Body of pancreas (tissue), 4 donors: ENCODE data around the gene HSF2BP. TPM values are rescaled to one million over a fixed set of nuclear protein-coding genes. Genes with fewer than 3 reads are reported as not detected.

Source experiments
- ATAC-seq: fragments of 150-250 bp; one replicate; pipeline ENCODE4 v1.9.1; 2016
- DNase-seq, 4 donors: peaks; one replicate each; pipeline ENCODE4 v3.0.0-alpha.2; 2019
- H3K27ac ChIP-seq, 4 donors: fragments of 200-600 bp; sonication (generic); 1 replicate in 3 of 4; 2 replicates in 1 of 4; pipeline versions ENCODE4 v1.5.1 to v1.6.1; 2016 to 2019; ENCODE audit warnings: mild to moderate bottlenecking in 1 of 4, mixed read lengths in 1 of 4, moderate library complexity in 1 of 4
- H3K27me3 ChIP-seq, 2 donors: fragments of 200-600 bp; sonication (generic); one replicate each; pipeline ENCODE4 v1.6.0; 2016; ENCODE audit warnings: mild to moderate bottlenecking in 1 of 2
- H3K36me3 ChIP-seq, 2 donors: fragments of 200-600 bp; sonication (generic); replicated peaks in 1 of 2; 2 replicates each; pipeline ENCODE4 v1.5.1; 2016; ENCODE audit warnings: low read depth in 2 of 2; ENCODE audit not compliant: insufficient read depth in 1 of 2
- H3K4me1 ChIP-seq: fragments of 200-600 bp; sonication (generic); one replicate; pipeline ENCODE4 v1.6.0; 2016
- H3K4me3 ChIP-seq, 2 donors: fragments of 200-600 bp; sonication (generic); 1 replicate in 1 of 2; 2 replicates in 1 of 2; pipeline ENCODE4 v1.5.1; 2016 to 2019
- H3K9me3 ChIP-seq, 3 donors: fragments of 200-600 bp; sonication (generic); 1 replicate in 2 of 3; 2 replicates in 1 of 3; pipeline ENCODE4 v1.5.1; 2016
- CTCF ChIP-seq, 7 experiments: fragments of 450-650 bp in 4 of 7; fragments of 200-600 bp in 3 of 7; sonication (generic) in 3 of 7; IDR thresholded peaks; one replicate each; pipeline ENCODE4 v1.5.1; 2016 to 2019; ENCODE audit warnings: antibody characterized with exemption in 7 of 7
- POLR2A ChIP-seq, 3 donors: fragments of 450-650 bp; IDR thresholded peaks; one replicate each; pipeline ENCODE4 v1.6.1; 2016; ENCODE audit warnings: antibody characterized with exemption in 3 of 3, mild to moderate bottlenecking in 2 of 3
- WGBS, 2 donors: methylation state at CpG; one replicate each; pipeline ENCODE4 v1.1.5; 2017; 5-methylcytosine and 5-hydroxymethylcytosine counted together
- intact Hi-C: fragments of 100-400 bp; cut with DNase I; formaldehyde crosslinking; loops from one replicate; pipeline ENCODE4 v1.15.1; 2023
- total RNA-seq, 2 donors: library from RNA; depleted of rRNA; stranded (reverse); fragments of >200 nt; gene quantifications; one replicate each; pipeline ENCODE4 v1.1.0, GENCODE V29; 2016

Gene HSF2BP
- 1 to 10 TPM; 3.1 to 4.3 TPM for total RNA-seq

GRCh38 chr21:43659136-43660000, at the start of gene HSF2BP, which contains the start of gene RRP1B:
Gene HSF2BP, minus strand, starts transcription at chr21:43659488. Its CDS starts 1,392 bp downstream, at chr21:43658096.
Gene RRP1B, plus strand, starts transcription at chr21:43659560. Its CDS starts 105 bp downstream, at chr21:43659665.
- Histone ChIP-seq H3K27ac (peak within 1 kb of the TSS; percentile 46 to 90 (median 81)), H3K4me1 (peaks cover 21% of the 10 kb centered on the region), H3K4me3 (peak within 1 kb of the TSS; percentile 74 to 78), H3K27me3 (no peaks in the 10 kb centered on the region), H3K9me3 (no peaks in the 10 kb centered on the region), H3K36me3 (no peaks in the 10 kb centered on the region)
- 3 to 31% methylated on average over 13 to 92 of the region's 92 CpGs for WGBS, 2 donors
- DNase-seq = peak; percentile 85 to 88 (median 86)
- peak; percentile 63 to 83 (median 67) for TF ChIP-seq POLR2A (IDR thresholded peaks at IDR 0.05)
- TF ChIP-seq CTCF (IDR thresholded peaks at IDR 0.05) = peak in 4 of 7 experiments; percentile 27 to 56 (median 41)
- intact Hi-C loops = no loop called here
- peak; percentile 97 for ATAC-seq

- TF ChIP-seq CTCF (IDR thresholded peaks at IDR 0.05) = no peak
- TF ChIP-seq POLR2A (IDR thresholded peaks at IDR 0.05) = no peak
- peaks cover 16% of the 10 kb centered on the region for H3K4me1 ChIP-seq
- intact Hi-C loops = no loop called here
- H3K36me3 ChIP-seq = no peaks in the 10 kb centered on the region
- DNase-seq (no peak), ATAC-seq (no peak)
- H3K27me3 ChIP-seq = no peaks in the 10 kb centered on the region
- H3K27ac ChIP-seq = no peak overlapping the region
- no peak overlapping the region for H3K4me3 ChIP-seq
- 87 to 88% methylated on average over 13 of the region's 13 CpGs for WGBS, 2 donors
- H3K9me3 ChIP-seq = no peaks in the 10 kb centered on the region
Measured at GRCh38 chr21:43708745-43709381, 49.6 kb upstream of the HSF2BP start.

GRCh38 chr21:43707462-43707861, 48.2 kb upstream of the HSF2BP start:
- intact Hi-C loops = no loop called here
- no peak for DNase-seq
- TF ChIP-seq POLR2A (IDR thresholded peaks at IDR 0.05) (no peak), CTCF (IDR thresholded peaks at IDR 0.05) (no peak)

GRCh38 chr21:43703035-43703880, 44.0 kb upstream of the HSF2BP start:
- no peaks in the 10 kb centered on the region for H3K36me3 ChIP-seq
- no peaks in the 10 kb centered on the region for H3K27me3 ChIP-seq
- ATAC-seq (peak; percentile 76), DNase-seq (peak; percentile 60 to 79 (median 68))
- peak overlapping the region in 2 of 4 donors; percentile 3 to 9 for H3K27ac ChIP-seq
- WGBS, 2 donors = 31 to 33% methylated on average over 27 to 29 of the region's 29 CpGs
- intact Hi-C loops = no loop called here
- TF ChIP-seq POLR2A (IDR thresholded peaks at IDR 0.05) (no peak), CTCF (IDR thresholded peaks at IDR 0.05) (no peak)
- H3K4me3 ChIP-seq = no peak overlapping the region
- peaks cover 16% of the 10 kb centered on the region for H3K4me1 ChIP-seq
- H3K9me3 ChIP-seq = no peaks in the 10 kb centered on the region

More at GRCh38 chr21:43707462-43707861, 48.2 kb upstream of the HSF2BP start:
- Histone ChIP-seq H3K9me3 (no peaks in the 10 kb centered on the region), H3K4me1 (peaks cover 20% of the 10 kb centered on the region), H3K27me3 (no peaks in the 10 kb centered on the region), H3K36me3 (no peaks in the 10 kb centered on the region), H3K27ac (no peak overlapping the region), H3K4me3 (no peak overlapping the region)
- WGBS, 2 donors = 81 to 88% methylated on average over 5 to 9 of the region's 9 CpGs
- ATAC-seq = no peak
